ENCODE data around the gene AMZ2.
"Not testable (repeated sequence)": the region's sequence is repeated elsewhere in the genome, so short reads cannot be mapped to it uniquely, and the experiment has no call there.

Gene AMZ2

GRCh38 chr17:68247445-68248198, at the start of gene AMZ2:
Gene AMZ2 (plus strand): TSS chr17:68248043. CDS start chr17:68250188, 2,145 bp downstream.
- peak; percentile 94 to 95 for DNase-seq

- DNase-seq = peak; percentile 24 to 30
Observed at GRCh38 chr17:68198931-68199836, 48.7 kb upstream of the AMZ2 start.

GRCh38 chr17:68199837-68200688, 47.8 kb upstream of the AMZ2 start:
- no peak for DNase-seq

GRCh38 chr17:68200689-68201417, 47.0 kb upstream of the AMZ2 start:
- DNase-seq = peak; percentile 62 to 70

GRCh38 chr17:68201418-68201771, 46.4 kb upstream of the AMZ2 start:
- DNase-seq = not testable (repeated sequence)

- not testable (repeated sequence) for DNase-seq
Observed at GRCh38 chr17:68202321-68202720, 45.5 kb upstream of the AMZ2 start.

- DNase-seq = no peak
Observed at GRCh38 chr17:68204736-68205135, 43.1 kb upstream of the AMZ2 start.

GRCh38 chr17:68205251-68205807, 42.5 kb upstream of the AMZ2 start:
- DNase-seq = peak; percentile 87 to 88

GRCh38 chr17:68205808-68206720, 41.8 kb upstream of the AMZ2 start:
- DNase-seq = no peak

- DNase-seq = no peak
Observed at GRCh38 chr17:68207651-68208253, 40.1 kb upstream of the AMZ2 start.

GRCh38 chr17:68208651-68209050, 39.2 kb upstream of the AMZ2 start:
- not testable (repeated sequence) for DNase-seq

GRCh38 chr17:68209191-68209900, 38.5 kb upstream of the AMZ2 start:
- DNase-seq = not testable (repeated sequence)

GRCh38 chr17:68210570-68211315, 37.1 kb upstream of the AMZ2 start:
- no peak for DNase-seq

- DNase-seq = not testable (repeated sequence)
Observed at GRCh38 chr17:68213428-68214411, 34.1 kb upstream of the AMZ2 start.

- not testable (repeated sequence) for DNase-seq
Observed at GRCh38 chr17:68215453-68215852, 32.4 kb upstream of the AMZ2 start.

- not testable (repeated sequence) for DNase-seq
Observed at GRCh38 chr17:68219429-68219828, 28.4 kb upstream of the AMZ2 start.

- DNase-seq = not testable (repeated sequence)
Observed at GRCh38 chr17:68220186-68220585, 27.7 kb upstream of the AMZ2 start.

Data from activated CD4-positive, alpha-beta T cell treated with anti-CD3 and anti-CD28 coated beads, Interleukin-2, amount 50 U/mL, for 4 hours (primary cell).